KMS-11 (cell line): ENCODE data around the gene JUND.

Experiments
- H2AFZ ChIP-seq: fragments of 200-600 bp; sonication (generic); 2 replicates; pipeline ENCODE4 v1.6.1; 2016; ENCODE audit warnings: antibody characterized with exemption, mixed run types, low read depth
- H3K27ac ChIP-seq: fragments of 200-600 bp; sonication (generic); 2 replicates; pipeline ENCODE4 v1.6.1; 2016; ENCODE audit warnings: mild to moderate bottlenecking, mixed run types
- H3K27me3 ChIP-seq: fragments of 200-600 bp; sonication (generic); 2 replicates; pipeline ENCODE4 v1.6.1; 2017; ENCODE audit warnings: mild to moderate bottlenecking, low read depth, mixed run types, moderate library complexity; ENCODE audit not compliant: insufficient read depth
- H3K36me3 ChIP-seq: fragments of 200-600 bp; sonication (generic); 2 replicates; pipeline ENCODE4 v1.6.1; 2017; ENCODE audit warnings: mild to moderate bottlenecking, mixed run types; ENCODE audit not compliant: insufficient read depth
- H3K4me1 ChIP-seq: fragments of 200-600 bp; sonication (generic); 2 replicates; pipeline ENCODE4 v1.6.1; 2016; ENCODE audit warnings: mild to moderate bottlenecking, low read depth, mixed run types; ENCODE audit not compliant: poor library complexity, severe bottlenecking
- H3K4me2 ChIP-seq: fragments of 200-600 bp; sonication (generic); 2 replicates; pipeline ENCODE4 v1.7.0; 2016; ENCODE audit warnings: mild to moderate bottlenecking, mixed run types
- H3K4me3 ChIP-seq: fragments of 200-600 bp; sonication (generic); IDR thresholded peaks from 2 replicates; pipeline ENCODE4 v1.6.1; 2017; ENCODE audit warnings: low read depth, low read length, mixed read lengths; ENCODE audit not compliant: insufficient read depth
- H3K79me2 ChIP-seq: fragments of 200-600 bp; sonication (generic); 2 replicates; pipeline ENCODE4 v1.6.1; 2016; ENCODE audit warnings: low read depth, mixed run types; ENCODE audit not compliant: insufficient read depth
- H3K9ac ChIP-seq: fragments of 200-600 bp; sonication (generic); 2 replicates; pipeline ENCODE4 v1.6.1; 2016; ENCODE audit warnings: mild to moderate bottlenecking, mixed run types
- H4K20me1 ChIP-seq: fragments of 200-600 bp; sonication (generic); 2 replicates; pipeline ENCODE4 v1.6.1; 2016; ENCODE audit warnings: mild to moderate bottlenecking, mixed run types; ENCODE audit not compliant: insufficient read depth
- CTCF ChIP-seq: fragments of 200-600 bp; sonication (generic); conservative IDR thresholded peaks from 2 replicates; pipeline ENCODE4 v1.6.1; 2017; ENCODE audit warnings: low read depth, mild to moderate bottlenecking, antibody characterized with exemption, low read length, moderate library complexity, mixed read lengths

The JUND gene

GRCh38 chr19:18281082-18282020 lies at the start of gene JUND:
JUND (minus strand) TSS chr19:18281622; CDS start chr19:18281484, 138 bp downstream.
- TF ChIP-seq CTCF: no peak
- peaks cover 6% of the 10 kb centered on the region; the same call in 1 of the 2 replicates for H4K20me1 ChIP-seq
- peaks cover 20% of the 10 kb centered on the region for H3K79me2 ChIP-seq
- peak within 1 kb of the TSS; percentile 98 for H3K9ac ChIP-seq
- peak within 1 kb of the TSS; percentile 80 for H3K4me2 ChIP-seq
- no peak within 1 kb of the TSS for H3K4me3 ChIP-seq
- H3K36me3 ChIP-seq: no peaks in the 10 kb centered on the region
- H2AFZ ChIP-seq: peak within 1 kb of the TSS; percentile 36; the same call in 1 of the 2 replicates
- H3K27me3 ChIP-seq: no peaks in the 10 kb centered on the region
- peak within 1 kb of the TSS; percentile 99 for H3K27ac ChIP-seq
- H3K4me1 ChIP-seq: peaks cover 23% of the 10 kb centered on the region

- Histone ChIP-seq H3K79me2 (no peaks in the 10 kb centered on the region), H4K20me1 (no peaks in the 10 kb centered on the region), H3K4me2 (no peak overlapping the region), H3K4me1 (peaks cover 6% of the 10 kb centered on the region), H2AFZ (no peak overlapping the region), H3K27ac (no peak overlapping the region), H3K36me3 (no peaks in the 10 kb centered on the region), H3K27me3 (peaks cover 7% of the 10 kb centered on the region; the same call in 1 of the 2 replicates), H3K9ac (no peak overlapping the region), H3K4me3 (no peak overlapping the region)
- TF ChIP-seq CTCF: no peak
These were observed 49.4 kb upstream of the JUND start for GRCh38 chr19:18330868-18331267.

GRCh38 chr19:18329035-18329376 lies 47.6 kb upstream of the JUND start:
- TF ChIP-seq CTCF: no peak
- Histone ChIP-seq H3K79me2 (no peaks in the 10 kb centered on the region), H4K20me1 (no peaks in the 10 kb centered on the region), H3K36me3 (no peaks in the 10 kb centered on the region), H3K27me3 (peaks cover 7% of the 10 kb centered on the region; the same call in 1 of the 2 replicates), H3K4me2 (peak overlapping the region; percentile 5; the same call in 1 of the 2 replicates), H3K4me1 (peaks cover 12% of the 10 kb centered on the region), H3K27ac (no peak overlapping the region), H3K4me3 (no peak overlapping the region), H2AFZ (peak overlapping the region; percentile 67; the same call in 1 of the 2 replicates), H3K9ac (no peak overlapping the region)

- peak overlapping the region; percentile 67; the same call in 1 of the 2 replicates for H2AFZ ChIP-seq
- H3K4me2 ChIP-seq: peak overlapping the region; percentile 5; the same call in 1 of the 2 replicates
- H3K27ac ChIP-seq: no peak overlapping the region
- H4K20me1 ChIP-seq: no peaks in the 10 kb centered on the region
- TF ChIP-seq CTCF: peak; percentile 88
- H3K27me3 ChIP-seq: peaks cover 5% of the 10 kb centered on the region; the same call in 1 of the 2 replicates
- H3K36me3 ChIP-seq: no peaks in the 10 kb centered on the region
- no peak overlapping the region for H3K4me3 ChIP-seq
- peaks cover 17% of the 10 kb centered on the region for H3K4me1 ChIP-seq
- no peak overlapping the region for H3K9ac ChIP-seq
- H3K79me2 ChIP-seq: no peaks in the 10 kb centered on the region
These were observed 47.1 kb upstream of the JUND start for GRCh38 chr19:18328340-18329034.
